AG04449 (cell line): ENCODE measurements around the gene TAS2R41.

Experiments
- CTCF ChIA-PET: fragments of 350-600 bp; formaldehyde crosslinking; extraction: SDS; loops from one replicate; lab custom pipeline; 2021; ENCODE audit warnings: antibody characterized with exemption; lab: Yijun Ruan, JAX
- POLR2A ChIA-PET: fragments of 400-600, 350-600 bp; formaldehyde crosslinking; extraction: SDS; loops from one replicate; lab custom pipeline; 2020; ENCODE audit warnings: antibody characterized with exemption, inconsistent platforms; lab: Yijun Ruan, JAX
- DNase-seq: peaks from one replicate; pipeline ENCODE4 v3.0.0-alpha.2; 2010; ENCODE audit warnings: low read depth, low spot score
- H3K4me3 ChIP-seq: 2 replicates; pipeline ENCODE4 v1.5.1; 2011; ENCODE audit warnings: low read depth, mild to moderate bottlenecking, control low read depth, low read length
- CTCF ChIP-seq: IDR thresholded peaks from one replicate; pipeline ENCODE4 v1.5.1; 2011; ENCODE audit warnings: mild to moderate bottlenecking, moderate library complexity, low read length, control low read depth, inconsistent platforms; ENCODE audit not compliant: insufficient read depth; ENCODE audit errors: missing control alignments

TAS2R41 gene

DNA sequence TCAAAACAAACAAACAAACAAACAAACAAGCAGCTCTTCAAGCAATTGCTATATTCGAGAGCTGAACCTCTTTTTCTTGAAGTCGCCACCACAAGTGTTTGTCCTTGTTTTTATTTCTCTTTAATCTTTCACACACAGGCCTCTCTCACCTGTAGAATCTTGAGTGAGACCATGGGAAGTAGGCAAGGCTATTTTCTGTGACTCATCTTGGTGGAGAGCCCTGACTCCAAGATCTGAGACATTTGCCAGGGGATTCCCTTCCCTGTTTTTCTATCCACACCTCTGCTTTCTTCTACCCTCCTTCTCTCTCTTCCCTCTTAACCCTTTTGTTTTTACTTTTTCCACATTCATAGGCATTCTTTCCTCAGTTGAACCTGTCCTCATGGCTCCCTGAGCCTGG lies 42.4 kb upstream of the TAS2R41 start:
- TF ChIP-seq CTCF = no peak
- CTCF ChIA-PET = interaction anchor here (1.8 kb wide), 1 partner anchor 18 kb away, joined by 10 read pairs; no protein-coding TSS in a partner anchor
- H3K4me3 ChIP-seq = no peak overlapping the region
- POLR2A ChIA-PET = no interaction called here
- DNase-seq = no peak

DNA sequence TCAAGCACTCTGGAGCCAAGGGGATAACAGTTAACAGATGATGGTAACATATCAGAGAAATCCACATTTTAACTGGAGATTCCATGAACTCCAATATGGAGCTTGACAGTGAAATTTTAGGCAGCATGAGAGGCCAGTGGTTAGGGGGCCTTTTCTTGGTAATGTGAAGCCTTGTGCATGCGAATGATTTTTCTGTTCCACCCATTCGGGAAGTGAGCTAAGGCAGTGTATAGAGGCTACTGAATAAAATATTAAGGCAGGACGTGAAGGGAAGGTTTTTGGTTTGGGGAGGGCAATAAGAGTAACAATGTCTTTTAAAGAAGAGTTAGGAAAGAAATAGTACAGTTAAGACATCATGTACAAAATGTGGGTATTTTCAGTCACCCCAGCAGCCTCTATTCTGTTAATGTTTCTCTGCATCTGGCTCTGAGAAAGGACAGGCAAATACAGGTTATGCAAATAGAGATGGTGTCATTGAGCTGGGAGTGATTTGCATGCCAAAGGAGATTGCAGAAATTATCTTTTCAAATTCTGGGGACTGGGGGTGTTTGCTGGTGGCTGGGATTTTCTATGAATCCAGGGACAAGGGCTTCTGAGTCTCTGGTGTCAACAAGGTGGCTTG lies 41.2 kb upstream of the TAS2R41 start:
- H3K4me3 ChIP-seq = no peak overlapping the region
- CTCF ChIA-PET = interaction anchor here (1.8 kb wide), 1 partner anchor 20 kb away, joined by 10 read pairs; no protein-coding TSS in a partner anchor
- TF ChIP-seq CTCF = no peak
- POLR2A ChIA-PET = no interaction called here
- DNase-seq = no peak

GRCh38 chr7:143437578-143437977 lies 40.1 kb upstream of the TAS2R41 start:
- H3K4me3 ChIP-seq = no peak overlapping the region
- DNase-seq = no peak
- ChIA-PET CTCF (interaction anchor here (1.6 kb wide), 1 partner anchor 14 kb away, joined by 5 read pairs; no protein-coding TSS in a partner anchor), POLR2A (no interaction called here)
- TF ChIP-seq CTCF = no peak

- no peak overlapping the region for H3K4me3 ChIP-seq
- ChIA-PET CTCF (interaction anchor here (0.7 to 3.3 kb wide), 3 partner anchors 10 to 23 kb away, joined by 3 to 16 read pairs (median 4); no protein-coding TSS in a partner anchor), POLR2A (no interaction called here)
- DNase-seq = no peak
- no peak for TF ChIP-seq CTCF
Observed at GRCh38 chr7:143439866-143440265, 37.8 kb upstream of the TAS2R41 start.

DNA sequence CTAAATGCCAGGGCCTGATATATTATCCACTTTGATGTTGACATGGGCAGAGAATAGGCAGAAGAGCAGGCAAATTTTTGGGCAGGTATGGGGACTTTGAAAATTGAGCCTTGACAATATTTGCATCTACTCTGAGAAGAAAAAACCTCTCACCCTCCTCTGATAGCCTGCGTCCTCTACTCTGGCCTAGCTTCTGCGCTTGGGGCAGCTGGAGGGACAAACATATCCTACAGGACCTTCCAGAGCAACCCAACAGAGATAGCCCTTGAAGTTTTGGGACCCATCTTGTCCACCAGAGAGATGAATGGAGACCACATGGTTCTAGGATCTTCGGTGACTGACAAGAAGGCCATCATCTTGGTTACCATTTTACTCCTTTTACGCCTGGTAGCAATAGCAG lies 34.5 kb upstream of the TAS2R41 start, which contains the start of gene TAS2R60:
TAS2R60 (plus strand) TSS at position 301 of the 400 bp plus-strand sequence; CDS start at position 301, 0 bp downstream.
- ChIA-PET POLR2A (no interaction called here), CTCF (no interaction called here)
- no peak within 1 kb of the TSS for H3K4me3 ChIP-seq
- no peak for TF ChIP-seq CTCF
- DNase-seq = no peak

- CTCF ChIA-PET = no interaction called here
- POLR2A ChIA-PET = no interaction called here
- TF ChIP-seq CTCF = no peak
- H3K4me3 ChIP-seq = no peak overlapping the region
- no peak for DNase-seq
Observed at GRCh38 chr7:143444063-143444782, 33.5 kb upstream of the TAS2R41 start.
